Esophagus muscularis mucosa (tissue), 3 donors: ENCODE data around the gene KCNJ12.

Experiments used
- POLR2AphosphoS5 ChIP-seq, 2 donors: sonication (generic); formaldehyde crosslinking; IDR thresholded peaks; one replicate each; pipeline ENCODE4 v1.6.1; 2017; ENCODE audit warnings: antibody characterized with exemption in 2 of 2
- TF ChIP-seq, protein P1 (sequence below), 3 experiments: fragments of 200-600 bp in 2 of 3; fragments of 450-650 bp in 1 of 3; sonication (generic) in 2 of 3; IDR thresholded peaks; one replicate each; pipeline ENCODE4 v1.5.1; 2017 to 2019; ENCODE audit warnings: antibody characterized with exemption in 3 of 3, mild to moderate bottlenecking in 2 of 3, moderate library complexity in 1 of 3

DNA sequence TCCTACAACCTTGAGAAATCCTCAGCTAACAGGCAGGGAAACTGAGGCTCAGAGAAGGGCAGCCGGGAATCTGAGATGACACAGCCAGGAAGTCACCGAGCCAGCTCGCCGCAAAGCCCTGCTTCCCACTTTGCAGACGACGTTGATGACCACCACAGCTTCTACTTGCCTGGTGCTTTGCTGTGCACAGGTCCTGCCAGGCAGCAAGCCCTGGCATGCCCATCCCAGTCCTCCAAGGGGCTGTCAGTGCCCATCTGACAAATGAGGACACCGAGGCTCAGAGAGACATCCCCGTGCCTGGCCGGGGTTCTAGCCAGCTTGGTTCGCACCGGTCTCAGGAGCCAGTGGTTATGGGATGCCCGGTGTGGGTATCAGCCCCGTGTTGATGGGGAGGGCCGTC is 20.1 kb downstream of the KCNJ12 start:
- TF ChIP-seq, protein P1, sequence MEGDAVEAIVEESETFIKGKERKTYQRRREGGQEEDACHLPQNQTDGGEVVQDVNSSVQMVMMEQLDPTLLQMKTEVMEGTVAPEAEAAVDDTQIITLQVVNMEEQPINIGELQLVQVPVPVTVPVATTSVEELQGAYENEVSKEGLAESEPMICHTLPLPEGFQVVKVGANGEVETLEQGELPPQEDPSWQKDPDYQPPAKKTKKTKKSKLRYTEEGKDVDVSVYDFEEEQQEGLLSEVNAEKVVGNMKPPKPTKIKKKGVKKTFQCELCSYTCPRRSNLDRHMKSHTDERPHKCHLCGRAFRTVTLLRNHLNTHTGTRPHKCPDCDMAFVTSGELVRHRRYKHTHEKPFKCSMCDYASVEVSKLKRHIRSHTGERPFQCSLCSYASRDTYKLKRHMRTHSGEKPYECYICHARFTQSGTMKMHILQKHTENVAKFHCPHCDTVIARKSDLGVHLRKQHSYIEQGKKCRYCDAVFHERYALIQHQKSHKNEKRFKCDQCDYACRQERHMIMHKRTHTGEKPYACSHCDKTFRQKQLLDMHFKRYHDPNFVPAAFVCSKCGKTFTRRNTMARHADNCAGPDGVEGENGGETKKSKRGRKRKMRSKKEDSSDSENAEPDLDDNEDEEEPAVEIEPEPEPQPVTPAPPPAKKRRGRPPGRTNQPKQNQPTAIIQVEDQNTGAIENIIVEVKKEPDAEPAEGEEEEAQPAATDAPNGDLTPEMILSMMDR (IDR thresholded peaks at IDR 0.05): no peak
- no peak for TF ChIP-seq POLR2AphosphoS5 (IDR thresholded peaks at IDR 0.05)
